IPS-18c (cell line): Measurements from ENCODE around the gene PRRT2.
"Not testable (repeated sequence)": the region's sequence is repeated elsewhere in the genome, so short reads cannot be mapped to it uniquely, and the experiment has no call there.

ENCODE experiments used
- H3K4me3 ChIP-seq: 2 replicates; pipeline ENCODE4 v1.7.0; 2013; ENCODE audit warnings: low read depth, mild to moderate bottlenecking, low read length, moderate library complexity; ENCODE audit not compliant: insufficient read depth
- H3K9me3 ChIP-seq: one replicate; pipeline ENCODE4 v1.6.1; 2013; ENCODE audit warnings: mild to moderate bottlenecking, low read length, moderate library complexity; ENCODE audit not compliant: control insufficient read depth, insufficient read depth

The PRRT2 gene

GRCh38 chr16:29819506-29819905 lies 7.5 kb downstream of the PRRT2 start:
- no peaks in the 10 kb centered on the region for H3K9me3 ChIP-seq
- no peak overlapping the region for H3K4me3 ChIP-seq

DNA sequence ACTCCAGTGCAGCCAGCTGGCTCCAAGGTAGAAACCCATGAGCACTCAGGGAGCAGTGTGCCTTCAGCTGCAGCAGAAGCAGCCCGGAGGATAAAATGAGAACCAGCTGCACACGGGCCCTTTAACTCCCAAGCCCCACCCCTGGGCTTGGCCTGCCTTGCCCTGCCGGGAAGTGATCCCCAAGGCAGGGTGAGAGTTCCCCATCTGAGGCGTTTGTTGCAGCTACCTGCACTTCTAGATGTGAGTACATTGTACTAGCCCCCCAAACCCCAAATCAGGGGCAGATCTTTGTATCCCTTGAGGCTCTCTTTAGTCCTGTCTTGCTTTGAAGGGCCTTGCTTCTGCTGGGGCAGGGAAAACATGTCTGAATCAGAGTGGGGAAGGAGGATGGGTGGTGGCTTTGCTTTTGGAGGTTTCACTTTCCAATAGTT lies 8.3 kb downstream of the PRRT2 start, which contains the start of gene MVP:
Gene MVP (plus strand): TSS at position 192 of the 431 bp plus-strand sequence. CDS start 10,088 bp downstream, outside the sequence.
- H3K9me3 ChIP-seq = no peaks in the 10 kb centered on the region
- no peak within 1 kb of the TSS for H3K4me3 ChIP-seq

GRCh38 chr16:29820730-29821642 lies 9.0 kb downstream of the PRRT2 start:
- Histone ChIP-seq H3K4me3 (no peak overlapping the region), H3K9me3 (no peaks in the 10 kb centered on the region)

DNA sequence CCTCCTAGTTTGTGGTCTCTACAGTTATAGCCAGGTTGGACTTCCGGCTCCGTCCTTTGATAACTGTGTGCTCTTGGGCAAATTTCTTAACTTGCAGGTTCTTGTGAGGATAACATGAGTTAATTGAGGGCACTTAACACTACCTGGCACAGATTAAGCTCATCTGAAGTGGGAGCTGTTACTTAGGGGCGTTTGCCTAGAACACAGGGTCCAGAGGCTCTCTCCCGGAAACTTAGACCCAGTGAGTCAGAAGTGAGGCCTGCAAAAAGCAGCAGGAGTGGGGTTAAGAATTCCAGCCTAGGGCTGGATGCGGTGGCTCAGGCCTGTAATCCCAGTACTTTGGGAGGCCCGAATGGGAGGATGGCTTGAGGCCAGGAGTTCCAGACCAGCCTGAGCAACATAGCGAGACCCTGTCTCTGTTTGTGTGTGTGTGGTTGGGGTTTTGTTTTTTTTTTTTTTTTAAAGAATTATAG lies 9.7 kb downstream of the PRRT2 start:
- Histone ChIP-seq H3K4me3 (no peak overlapping the region), H3K9me3 (no peaks in the 10 kb centered on the region)

- H3K9me3 ChIP-seq = no peaks in the 10 kb centered on the region
- H3K4me3 ChIP-seq = no peak overlapping the region
Measured at GRCh38 chr16:29824589-29825144, 12.7 kb downstream of the PRRT2 start.

DNA sequence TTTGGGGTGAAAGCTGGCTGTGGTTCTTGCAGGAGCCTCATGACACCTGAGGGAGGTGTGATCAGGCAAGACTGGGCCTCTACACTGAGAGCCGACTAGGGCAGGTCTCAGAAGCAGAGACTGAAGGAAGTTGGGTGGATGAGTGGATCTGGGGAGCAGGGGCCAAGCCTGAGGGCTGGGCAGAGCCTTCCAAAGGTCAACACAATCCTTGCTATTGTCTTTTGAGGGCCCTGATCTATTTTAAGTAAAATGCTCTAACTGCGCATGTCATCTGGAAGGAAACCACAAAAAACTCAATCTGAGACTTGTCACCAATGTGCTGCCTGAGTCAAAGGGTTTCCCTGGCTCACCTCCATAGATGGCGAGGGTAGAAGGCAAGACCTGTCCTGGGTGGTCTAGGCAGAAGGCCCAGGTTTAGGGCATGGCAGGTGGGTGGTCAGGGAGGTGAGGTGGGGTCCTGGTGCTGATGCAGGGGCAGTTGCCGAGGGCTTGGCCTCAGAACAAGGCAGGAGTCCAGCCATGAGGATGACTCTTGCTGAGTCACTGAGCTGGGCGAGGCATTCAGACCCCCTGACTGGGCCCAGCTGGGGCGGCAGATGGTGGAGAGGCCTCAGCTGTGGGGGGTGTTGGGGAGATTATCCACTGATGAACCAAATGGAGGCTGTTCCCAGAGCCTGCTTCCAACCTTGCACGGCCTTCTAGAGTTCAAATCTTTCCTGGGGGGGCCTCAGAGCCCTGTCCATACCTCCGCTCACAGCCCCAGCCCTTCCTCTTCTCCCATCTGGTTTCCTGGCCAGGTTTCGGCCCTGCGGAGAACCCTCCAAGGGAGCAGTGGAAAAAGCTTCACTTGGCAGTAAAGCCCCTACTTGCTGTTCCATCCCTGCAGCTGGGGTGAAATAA lies 13.4 kb downstream of the PRRT2 start:
- no peak overlapping the region for H3K4me3 ChIP-seq
- H3K9me3 ChIP-seq = no peaks in the 10 kb centered on the region

DNA sequence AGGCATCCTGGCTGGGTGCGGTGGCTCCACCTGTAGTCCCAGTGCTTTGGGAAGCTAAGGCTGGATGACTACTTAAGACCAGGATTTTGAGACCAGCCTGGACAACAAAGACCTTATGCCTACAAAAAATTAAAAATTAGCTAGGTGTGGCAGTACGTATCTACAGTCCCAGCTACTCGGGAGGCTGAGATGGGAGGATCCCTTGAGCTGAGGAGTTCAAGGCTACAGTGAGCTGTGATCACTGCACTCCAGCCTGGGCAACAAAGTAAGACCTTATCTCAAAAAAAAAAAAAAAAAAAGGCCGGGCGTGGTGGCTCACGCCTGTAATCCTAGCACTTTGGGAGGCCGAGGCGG lies 14.3 kb downstream of the PRRT2 start:
- H3K4me3 ChIP-seq = no peak overlapping the region

GRCh38 chr16:29830774-29831173 lies 18.8 kb downstream of the PRRT2 start:
- no peak overlapping the region for H3K4me3 ChIP-seq
- no peaks in the 10 kb centered on the region for H3K9me3 ChIP-seq

More for the DNA sequence above, 14.3 kb downstream of the PRRT2 start:
- no peaks in the 10 kb centered on the region for H3K9me3 ChIP-seq

DNA sequence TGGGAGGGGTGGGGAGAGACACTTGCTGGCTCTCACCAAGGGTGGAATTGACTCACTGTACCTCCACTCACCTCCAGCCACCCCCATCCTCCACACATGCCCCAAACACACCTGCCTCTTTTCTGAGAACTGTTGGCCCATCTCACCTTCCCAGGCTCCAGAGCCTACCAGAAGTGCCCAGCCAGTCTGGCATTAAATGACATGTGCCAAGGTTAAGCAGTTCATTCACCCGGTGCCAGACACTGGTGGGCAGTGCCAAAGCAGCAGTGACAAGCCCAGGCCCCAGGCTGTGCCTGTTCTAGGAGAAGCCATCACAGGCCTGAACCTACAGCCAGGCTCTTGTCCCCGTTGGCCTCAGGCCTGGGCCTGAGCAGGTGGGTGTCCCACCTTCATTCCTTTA lies 19.5 kb downstream of the PRRT2 start:
- Histone ChIP-seq H3K4me3 (no peak overlapping the region), H3K9me3 (no peaks in the 10 kb centered on the region)

DNA sequence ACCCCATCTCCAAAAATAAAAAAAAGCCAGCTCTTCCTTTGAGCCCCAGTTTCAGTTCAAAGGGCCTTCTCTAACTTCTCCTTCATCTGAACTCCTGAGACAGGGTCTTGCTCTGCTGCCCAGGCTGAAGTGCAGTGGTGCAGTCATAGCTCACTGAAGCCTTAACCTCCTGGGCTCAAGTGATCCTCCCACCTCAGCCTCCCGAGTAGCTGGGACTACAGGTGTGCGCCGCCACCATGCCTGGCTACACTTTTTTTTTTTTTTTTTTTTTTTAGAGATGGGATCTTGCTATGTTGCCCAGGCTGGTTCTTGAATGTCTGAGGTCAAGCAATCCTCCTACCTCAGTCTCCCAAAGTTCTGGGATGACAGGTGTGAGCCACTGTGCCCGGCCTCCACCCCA lies 21.2 kb downstream of the PRRT2 start:
- H3K9me3 ChIP-seq, H3K4me3 ChIP-seq: not testable (repeated sequence)

GRCh38 chr16:29834079-29834478 lies 22.1 kb downstream of the PRRT2 start:
- H3K9me3 ChIP-seq = no peaks in the 10 kb centered on the region
- H3K4me3 ChIP-seq = no peak overlapping the region

DNA sequence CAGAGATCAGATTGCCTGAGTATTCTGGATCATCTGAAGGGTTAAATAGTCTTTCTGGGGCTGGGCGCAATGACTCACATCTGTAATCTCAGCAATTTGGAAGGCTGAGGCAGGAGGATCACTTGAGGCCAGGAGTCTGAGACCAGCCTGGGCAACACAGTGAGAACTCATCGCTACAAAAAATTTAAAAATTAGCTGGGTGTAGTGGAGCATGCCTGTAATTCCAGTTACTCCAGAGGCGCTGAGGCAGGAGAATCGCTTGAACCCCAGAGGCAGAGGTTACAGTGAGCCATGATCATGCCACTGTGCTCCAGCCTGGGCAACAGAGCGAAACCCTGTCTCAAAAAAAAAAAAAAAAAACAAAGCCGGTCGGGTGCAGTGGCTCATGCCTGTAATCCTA lies 23.9 kb downstream of the PRRT2 start:
- Histone ChIP-seq H3K9me3 (no peaks in the 10 kb centered on the region), H3K4me3 (no peak overlapping the region)

DNA sequence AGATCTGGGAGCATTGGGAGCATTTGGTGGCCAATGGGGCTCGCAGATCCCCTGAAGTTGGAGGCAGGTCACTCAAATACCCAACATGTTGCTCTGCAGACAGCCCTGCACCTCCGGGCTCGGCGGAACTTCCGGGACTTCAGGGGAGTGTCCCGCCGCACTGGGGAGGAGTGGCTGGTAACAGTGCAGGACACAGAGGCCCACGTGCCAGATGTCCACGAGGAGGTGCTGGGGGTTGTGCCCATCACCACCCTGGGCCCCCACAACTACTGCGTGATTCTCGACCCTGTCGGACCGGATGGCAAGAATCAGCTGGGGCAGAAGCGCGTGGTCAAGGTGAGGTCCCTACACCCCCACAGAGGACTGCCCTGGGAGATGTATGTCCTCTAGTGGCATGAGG lies 24.6 kb downstream of the PRRT2 start:
- Histone ChIP-seq H3K4me3 (no peak overlapping the region), H3K9me3 (no peaks in the 10 kb centered on the region)

GRCh38 chr16:29837841-29838240 lies 25.8 kb downstream of the PRRT2 start:
- Histone ChIP-seq H3K4me3 (no peak overlapping the region), H3K9me3 (no peaks in the 10 kb centered on the region)

DNA sequence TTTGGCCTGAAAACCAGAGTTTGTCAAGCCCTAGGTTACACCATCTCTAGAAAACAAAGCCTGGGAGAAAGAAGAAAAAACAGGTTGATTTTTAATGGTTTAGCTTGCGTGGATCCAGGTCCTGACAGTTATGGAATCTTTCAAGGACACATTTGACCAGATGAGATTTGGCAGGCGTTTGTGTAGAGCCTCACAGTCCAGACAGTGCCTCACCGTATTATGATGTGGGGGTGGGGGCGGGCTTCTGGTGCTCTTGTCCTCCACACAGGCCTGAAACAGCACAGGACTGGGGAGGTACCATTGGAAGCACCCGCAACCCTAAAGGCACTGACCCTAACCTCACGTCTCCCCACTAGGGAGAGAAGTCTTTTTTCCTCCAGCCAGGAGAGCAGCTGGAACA lies 27.8 kb downstream of the PRRT2 start:
- peaks cover 2% of the 10 kb centered on the region for H3K9me3 ChIP-seq
- H3K4me3 ChIP-seq = no peak overlapping the region

GRCh38 chr16:29840240-29840639 lies 28.2 kb downstream of the PRRT2 start:
- peaks cover 2% of the 10 kb centered on the region for H3K9me3 ChIP-seq
- H3K4me3 ChIP-seq = no peak overlapping the region

DNA sequence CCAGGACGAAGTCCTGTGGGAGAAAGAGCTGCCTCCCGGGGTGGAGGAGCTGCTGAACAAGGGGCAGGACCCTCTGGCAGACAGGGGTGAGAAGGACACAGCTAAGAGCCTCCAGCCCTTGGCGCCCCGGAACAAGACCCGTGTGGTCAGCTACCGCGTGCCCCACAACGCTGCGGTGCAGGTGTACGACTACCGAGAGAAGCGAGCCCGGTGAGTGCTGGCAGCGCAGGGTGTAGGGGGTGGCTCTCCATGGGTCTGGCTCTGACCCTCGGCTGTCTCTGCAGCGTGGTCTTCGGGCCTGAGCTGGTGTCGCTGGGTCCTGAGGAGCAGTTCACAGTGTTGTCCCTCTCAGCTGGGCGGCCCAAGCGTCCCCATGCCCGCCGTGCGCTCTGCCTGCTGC lies 29.6 kb downstream of the PRRT2 start:
- H3K9me3 ChIP-seq = peaks cover 2% of the 10 kb centered on the region

More for the DNA sequence above, 29.6 kb downstream of the PRRT2 start:
- H3K4me3 ChIP-seq = no peak overlapping the region
